PFSK-1 (cell line): ENCODE measurements around the gene BLCAP.

Experiments
- FOXP2 ChIP-seq: optimal IDR thresholded peaks from 2 replicates; pipeline ENCODE3; 2011; ENCODE audit warnings: borderline replicate concordance, control low read depth, inconsistent platforms; ENCODE audit not compliant: insufficient read depth; ENCODE audit errors: extremely low read length, extremely low read depth
- POLR2AphosphoS5 ChIP-seq: IDR thresholded peaks from 2 replicates; pipeline ENCODE4 v1.6.1; 2012; ENCODE audit warnings: low read depth, mild to moderate bottlenecking, control low read depth, low read length, moderate library complexity
- SIN3A ChIP-seq: IDR thresholded peaks from 2 replicates; pipeline ENCODE4 v1.6.1; 2012; ENCODE audit warnings: mild to moderate bottlenecking, low read length, moderate library complexity, borderline replicate concordance; ENCODE audit not compliant: insufficient read depth
- TAF1 ChIP-seq: IDR thresholded peaks from 2 replicates; pipeline ENCODE4 v1.6.1; 2012; ENCODE audit warnings: low read length, control low read depth, borderline replicate concordance; ENCODE audit not compliant: insufficient read depth
- TF ChIP-seq, protein P1 (sequence below), 2 experiments: IDR thresholded peaks; 2 replicates each; pipeline versions ENCODE4 v1.6.1 to v1.8.0; 2011 to 2012; ENCODE audit warnings: low read depth in 2 of 2, low read length in 2 of 2, control low read depth in 1 of 2, inconsistent platforms in 1 of 2, mild to moderate bottlenecking in 1 of 2, moderate library complexity in 1 of 2; ENCODE audit not compliant: insufficient read depth in 1 of 2

Gene BLCAP

DNA sequence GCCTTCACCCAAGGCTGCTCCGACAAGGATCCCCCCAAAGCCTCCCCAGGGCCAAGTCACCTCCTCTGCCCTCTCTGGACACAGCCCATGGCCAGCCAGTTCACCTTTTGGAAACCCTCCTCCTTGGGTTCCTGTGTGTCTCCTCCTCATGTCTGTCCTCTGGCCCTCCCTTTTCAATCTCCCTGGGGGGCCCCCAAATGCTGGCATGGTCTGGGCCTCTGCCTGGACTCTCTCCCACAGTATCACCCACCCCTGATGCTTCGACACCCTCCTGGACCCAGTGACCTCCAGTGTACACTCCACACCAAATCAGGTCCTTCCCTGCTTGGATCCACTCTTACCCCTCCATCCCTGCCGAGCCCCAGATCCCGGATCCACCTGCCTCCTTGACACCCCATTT lies 53.3 kb downstream of the BLCAP start:
- TF ChIP-seq SIN3A = no peak
- no peak for TF ChIP-seq POLR2AphosphoS5
- TF ChIP-seq, protein P1, sequence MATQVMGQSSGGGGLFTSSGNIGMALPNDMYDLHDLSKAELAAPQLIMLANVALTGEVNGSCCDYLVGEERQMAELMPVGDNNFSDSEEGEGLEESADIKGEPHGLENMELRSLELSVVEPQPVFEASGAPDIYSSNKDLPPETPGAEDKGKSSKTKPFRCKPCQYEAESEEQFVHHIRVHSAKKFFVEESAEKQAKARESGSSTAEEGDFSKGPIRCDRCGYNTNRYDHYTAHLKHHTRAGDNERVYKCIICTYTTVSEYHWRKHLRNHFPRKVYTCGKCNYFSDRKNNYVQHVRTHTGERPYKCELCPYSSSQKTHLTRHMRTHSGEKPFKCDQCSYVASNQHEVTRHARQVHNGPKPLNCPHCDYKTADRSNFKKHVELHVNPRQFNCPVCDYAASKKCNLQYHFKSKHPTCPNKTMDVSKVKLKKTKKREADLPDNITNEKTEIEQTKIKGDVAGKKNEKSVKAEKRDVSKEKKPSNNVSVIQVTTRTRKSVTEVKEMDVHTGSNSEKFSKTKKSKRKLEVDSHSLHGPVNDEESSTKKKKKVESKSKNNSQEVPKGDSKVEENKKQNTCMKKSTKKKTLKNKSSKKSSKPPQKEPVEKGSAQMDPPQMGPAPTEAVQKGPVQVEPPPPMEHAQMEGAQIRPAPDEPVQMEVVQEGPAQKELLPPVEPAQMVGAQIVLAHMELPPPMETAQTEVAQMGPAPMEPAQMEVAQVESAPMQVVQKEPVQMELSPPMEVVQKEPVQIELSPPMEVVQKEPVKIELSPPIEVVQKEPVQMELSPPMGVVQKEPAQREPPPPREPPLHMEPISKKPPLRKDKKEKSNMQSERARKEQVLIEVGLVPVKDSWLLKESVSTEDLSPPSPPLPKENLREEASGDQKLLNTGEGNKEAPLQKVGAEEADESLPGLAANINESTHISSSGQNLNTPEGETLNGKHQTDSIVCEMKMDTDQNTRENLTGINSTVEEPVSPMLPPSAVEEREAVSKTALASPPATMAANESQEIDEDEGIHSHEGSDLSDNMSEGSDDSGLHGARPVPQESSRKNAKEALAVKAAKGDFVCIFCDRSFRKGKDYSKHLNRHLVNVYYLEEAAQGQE (IDR thresholded peaks at IDR 0.05; ENCODE audit: insufficient read depth in 1 of 2, low read depth in 2 of 2, low read length in 2 of 2) = no peak
- TF ChIP-seq TAF1 = no peak
- TF ChIP-seq FOXP2 = no peak

DNA sequence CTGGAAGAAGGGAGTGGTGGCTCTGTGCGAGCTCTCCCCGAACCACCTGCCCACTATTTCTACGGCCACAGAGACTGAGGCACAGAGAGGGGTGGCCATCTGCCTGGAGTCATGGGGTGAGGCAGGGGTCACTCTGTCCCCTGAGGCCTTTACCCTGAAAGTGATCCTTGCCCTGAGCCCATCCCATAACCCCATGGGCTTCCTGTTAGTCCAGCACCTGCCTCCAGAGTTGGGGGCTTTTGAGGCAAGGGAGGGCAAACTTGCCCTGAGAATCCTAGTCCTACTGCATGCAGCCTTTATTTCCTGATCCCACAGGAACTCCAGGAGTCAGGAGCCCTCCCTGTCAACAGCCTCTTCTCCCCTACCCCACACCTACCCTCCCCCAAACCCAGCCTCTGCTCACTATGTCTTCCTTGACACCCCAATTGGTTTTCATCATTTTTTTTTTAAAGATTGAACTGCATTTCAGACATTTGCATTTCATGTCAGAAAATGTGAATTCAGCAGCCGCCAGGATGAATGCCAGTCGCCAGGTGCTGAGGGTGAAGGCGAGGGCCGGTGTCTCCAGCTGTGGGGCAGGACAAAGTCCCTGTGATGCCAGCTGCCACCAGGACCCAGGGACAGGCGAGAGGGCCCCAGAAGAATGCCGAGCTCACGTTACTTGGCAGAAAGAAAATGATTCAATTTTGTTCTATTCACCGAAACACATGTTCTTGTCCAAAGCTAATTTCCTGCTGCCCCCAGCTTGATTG lies 54.3 kb downstream of the BLCAP start:
- no peak for TF ChIP-seq POLR2AphosphoS5
- no peak for TF ChIP-seq SIN3A
- TF ChIP-seq TAF1 = no peak
- no peak for TF ChIP-seq FOXP2
- TF ChIP-seq, protein P1 (IDR thresholded peaks at IDR 0.05; ENCODE audit: insufficient read depth in 1 of 2, low read depth in 2 of 2, low read length in 2 of 2) = no peak

DNA sequence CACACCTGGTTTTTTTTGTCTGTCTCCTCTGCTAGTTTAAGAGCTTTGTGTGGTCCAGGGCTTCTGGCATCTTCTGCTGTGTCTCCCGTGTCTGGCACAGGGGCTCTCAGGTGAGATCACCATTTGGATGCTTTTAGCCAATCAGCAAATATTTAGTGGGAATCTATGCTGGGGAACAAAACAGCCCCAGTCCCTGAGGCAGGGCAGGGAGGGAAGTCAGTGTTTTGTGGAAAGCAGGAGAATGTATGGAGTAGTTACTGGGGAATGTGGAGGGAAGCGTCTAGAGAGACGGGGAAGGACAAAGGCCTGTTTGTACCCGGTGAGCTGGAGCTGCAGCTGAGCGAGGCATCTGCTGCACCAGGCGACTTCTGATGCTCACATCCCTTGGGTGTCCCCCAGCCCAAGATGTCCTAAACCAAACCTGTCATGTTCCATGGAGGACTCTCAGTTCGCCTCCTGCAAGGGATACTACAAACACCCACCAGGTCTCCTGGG lies 55.9 kb downstream of the BLCAP start:
- TF ChIP-seq SIN3A (no peak), TAF1 (no peak), FOXP2 (no peak), POLR2AphosphoS5 (no peak)
- TF ChIP-seq, protein P1 (IDR thresholded peaks at IDR 0.05; ENCODE audit: insufficient read depth in 1 of 2, low read depth in 2 of 2, low read length in 2 of 2) = no peak

DNA sequence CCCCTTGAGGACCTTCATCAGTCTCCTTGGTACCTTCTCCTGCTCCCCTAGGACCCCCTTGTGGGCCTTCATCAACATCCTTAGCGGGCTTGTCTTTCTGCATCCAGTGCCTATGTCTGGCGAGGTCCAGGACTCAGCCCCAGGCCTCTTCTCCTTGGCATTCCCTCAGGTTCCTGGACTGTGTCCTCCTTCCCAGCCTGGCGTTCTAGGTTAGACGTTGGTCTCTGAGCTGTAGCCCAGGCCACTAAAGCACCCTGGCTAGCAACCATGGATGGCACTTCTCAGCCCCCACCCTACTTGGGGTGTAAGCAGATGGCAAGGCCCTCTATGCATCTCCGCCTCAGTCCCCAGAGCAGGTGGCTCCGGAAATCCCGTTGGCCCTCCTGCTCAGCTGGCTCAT lies 58.1 kb downstream of the BLCAP start:
- no peak for TF ChIP-seq SIN3A

DNA sequence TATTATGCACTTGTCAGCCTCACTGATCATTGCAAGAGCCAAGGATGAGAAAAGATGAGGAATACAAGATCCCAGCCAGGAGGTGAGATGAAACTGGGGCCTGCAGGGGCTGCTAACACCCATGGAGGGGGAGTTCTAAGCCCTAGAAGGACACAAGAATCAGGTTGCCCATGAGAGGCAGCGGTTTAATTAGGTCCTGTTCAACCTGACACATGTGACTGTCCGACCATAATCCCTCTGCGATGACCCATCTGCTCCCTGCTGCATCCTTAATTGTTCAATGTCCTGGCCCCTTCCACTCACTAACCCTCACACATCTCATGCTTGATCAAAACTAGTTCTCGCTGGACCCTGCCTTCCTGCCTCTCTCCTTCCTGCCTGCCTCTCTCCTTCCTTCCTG lies 58.8 kb downstream of the BLCAP start:
- TF ChIP-seq POLR2AphosphoS5 (no peak), TAF1 (no peak), SIN3A (no peak), FOXP2 (no peak)
- TF ChIP-seq, protein P1 (IDR thresholded peaks at IDR 0.05; ENCODE audit: insufficient read depth in 1 of 2, low read depth in 2 of 2, low read length in 2 of 2) = no peak
